Left ventricle myocardium inferior (tissue), 1 donor: Measurements from ENCODE around the gene GNG8. TPM values are rescaled to one million over a fixed set of nuclear protein-coding genes. Genes with fewer than 3 reads are reported as not detected.
A peak's percentile ranks its signal among the peaks of the same experiment; 100 is the strongest.

Experiments
- DNase-seq: peaks from one replicate; pipeline ENCODE4 v3.0.0-alpha.2; 2020
- H3K27ac ChIP-seq: fragments of 200-600 bp; replicated peaks from 2 replicates; pipeline ENCODE4 v1.8.0; 2021
- H3K27me3 ChIP-seq: fragments of 200-600 bp; 2 replicates; pipeline ENCODE4 v1.8.0; 2021; ENCODE audit warnings: low read depth
- H3K36me3 ChIP-seq: fragments of 200-600 bp; 2 replicates; pipeline ENCODE4 v1.8.0; 2021
- H3K4me1 ChIP-seq: fragments of 200-600 bp; 2 replicates; pipeline ENCODE4 v1.8.0; 2021
- H3K4me3 ChIP-seq: fragments of 200-600 bp; 2 replicates; pipeline ENCODE4 v1.8.0; 2021; ENCODE audit warnings: mild to moderate bottlenecking, moderate library complexity
- H3K9me3 ChIP-seq: fragments of 200-600 bp; replicated peaks from 2 replicates; pipeline ENCODE4 v1.8.0; 2021
- intact Hi-C: fragments of 100-400 bp; cut with micrococcal nuclease; formaldehyde crosslinking; loops from one replicate; pipeline ENCODE4 v1.11.0; 2022
- total RNA-seq: library from RNA; stranded (reverse); fragmentation: NEBNext Ultra II Directional; extraction: Animal tissue kit (Norgen Biotek cat#: 25700); gene quantifications from one replicate; pipeline ENCODE4 v1.2.1, GENCODE V29; 2021
- TF ChIP-seq, protein P1 (sequence below): fragments of 200-600 bp; IDR thresholded peaks from 2 replicates; pipeline ENCODE4 v1.8.0; 2021; ENCODE audit warnings: antibody characterized with exemption, mild to moderate bottlenecking, borderline replicate concordance
- donor health status: DM: no; HTN: yes; CAD: no; lungs with severe emphysema.

GNG8 gene
- total RNA-seq, 1 donor from 2014 or later = not detected

GRCh38 chr19:46599716-46600373 is 36.2 kb downstream of the GNG8 start:
- TF ChIP-seq, protein P1, sequence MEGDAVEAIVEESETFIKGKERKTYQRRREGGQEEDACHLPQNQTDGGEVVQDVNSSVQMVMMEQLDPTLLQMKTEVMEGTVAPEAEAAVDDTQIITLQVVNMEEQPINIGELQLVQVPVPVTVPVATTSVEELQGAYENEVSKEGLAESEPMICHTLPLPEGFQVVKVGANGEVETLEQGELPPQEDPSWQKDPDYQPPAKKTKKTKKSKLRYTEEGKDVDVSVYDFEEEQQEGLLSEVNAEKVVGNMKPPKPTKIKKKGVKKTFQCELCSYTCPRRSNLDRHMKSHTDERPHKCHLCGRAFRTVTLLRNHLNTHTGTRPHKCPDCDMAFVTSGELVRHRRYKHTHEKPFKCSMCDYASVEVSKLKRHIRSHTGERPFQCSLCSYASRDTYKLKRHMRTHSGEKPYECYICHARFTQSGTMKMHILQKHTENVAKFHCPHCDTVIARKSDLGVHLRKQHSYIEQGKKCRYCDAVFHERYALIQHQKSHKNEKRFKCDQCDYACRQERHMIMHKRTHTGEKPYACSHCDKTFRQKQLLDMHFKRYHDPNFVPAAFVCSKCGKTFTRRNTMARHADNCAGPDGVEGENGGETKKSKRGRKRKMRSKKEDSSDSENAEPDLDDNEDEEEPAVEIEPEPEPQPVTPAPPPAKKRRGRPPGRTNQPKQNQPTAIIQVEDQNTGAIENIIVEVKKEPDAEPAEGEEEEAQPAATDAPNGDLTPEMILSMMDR = no peak
- Histone ChIP-seq H3K27me3 (no peaks in the 10 kb centered on the region), H3K9me3 (peaks cover 20% of the 10 kb centered on the region), H3K27ac (peak overlapping the region; percentile 98), H3K4me3 (peak overlapping the region; percentile 100), H3K36me3 (no peaks in the 10 kb centered on the region), H3K4me1 (peaks cover 41% of the 10 kb centered on the region)
- intact Hi-C loops = no loop called here
- no peak for DNase-seq

DNA sequence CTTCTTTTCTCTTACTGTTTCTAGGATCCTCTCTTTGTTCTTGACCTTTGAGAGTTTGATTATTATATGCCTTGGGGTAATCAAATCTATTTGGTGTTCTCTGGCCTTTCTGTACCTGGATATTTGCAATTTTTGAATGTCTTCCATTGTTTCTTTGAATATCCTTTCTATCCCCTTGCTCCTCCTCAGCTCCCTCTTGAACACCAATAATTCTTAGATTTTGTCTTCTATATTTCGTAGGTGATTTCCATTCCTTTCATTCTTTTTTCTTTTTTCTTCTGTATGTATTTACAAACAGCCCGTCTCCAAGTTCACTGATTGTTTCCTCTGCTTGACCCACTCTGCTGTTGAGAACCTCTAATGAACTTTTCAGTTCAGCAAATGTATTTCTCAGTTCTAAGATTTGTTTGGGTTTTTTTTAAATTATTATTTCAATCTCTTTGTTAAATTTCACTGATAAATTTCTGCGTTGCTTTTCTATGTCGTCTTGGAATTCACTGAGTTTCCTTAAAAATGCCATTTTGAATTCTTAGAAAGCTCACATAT is 37.6 kb downstream of the GNG8 start:
- intact Hi-C loops = no loop called here
- H3K36me3 ChIP-seq = no peaks in the 10 kb centered on the region
- no peak overlapping the region for H3K27ac ChIP-seq
- no peaks in the 10 kb centered on the region for H3K27me3 ChIP-seq
- no peak overlapping the region for H3K4me3 ChIP-seq
- H3K9me3 ChIP-seq = peaks cover 20% of the 10 kb centered on the region
- DNase-seq = no peak
- TF ChIP-seq, protein P1 = no peak
- peaks cover 27% of the 10 kb centered on the region for H3K4me1 ChIP-seq

DNA sequence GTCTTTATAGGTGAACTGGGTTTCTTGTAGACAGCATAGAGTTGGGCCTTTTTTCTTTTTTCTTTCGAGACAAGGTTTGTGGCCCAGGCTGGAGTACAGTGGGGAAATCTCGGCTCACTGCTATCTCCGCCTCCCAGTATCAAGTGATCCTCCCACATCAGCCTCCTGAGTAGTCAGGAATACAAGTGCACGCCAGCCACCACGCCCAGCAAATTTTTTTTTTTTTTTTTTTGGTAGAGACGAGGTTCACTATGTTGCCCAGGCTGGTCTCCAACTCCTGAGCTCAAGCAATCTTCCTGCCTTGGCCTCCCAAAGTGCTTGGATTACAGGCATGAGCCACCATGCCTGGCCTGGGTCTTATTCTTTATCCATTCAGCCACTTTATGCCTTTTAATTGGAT is 40.0 kb downstream of the GNG8 start:
- no peaks in the 10 kb centered on the region for H3K36me3 ChIP-seq
- no peak for DNase-seq
- no peak overlapping the region for H3K4me3 ChIP-seq
- H3K4me1 ChIP-seq = peaks cover 4% of the 10 kb centered on the region
- intact Hi-C loops = no loop called here
- no peaks in the 10 kb centered on the region for H3K27me3 ChIP-seq
- H3K27ac ChIP-seq = no peak overlapping the region
- TF ChIP-seq, protein P1 = no peak
- peaks cover 20% of the 10 kb centered on the region for H3K9me3 ChIP-seq

DNA sequence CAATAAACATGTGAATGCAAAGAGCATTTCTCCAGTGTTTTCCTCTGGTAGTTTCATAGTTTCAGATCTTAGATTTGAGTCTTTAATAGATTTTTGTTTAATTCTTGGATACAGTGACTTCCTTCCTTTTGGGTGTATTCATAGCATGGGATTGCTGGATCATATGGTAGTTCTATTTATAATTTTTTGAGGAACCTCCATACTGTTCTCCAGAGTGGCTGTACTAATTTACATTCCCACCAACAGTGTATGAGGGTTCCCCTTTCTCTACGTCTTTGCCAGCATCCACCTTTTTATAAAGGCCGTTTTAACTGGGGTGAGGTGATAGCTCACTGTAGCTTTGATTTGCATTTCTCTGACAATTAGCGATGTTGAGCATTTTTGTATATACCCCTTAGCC is 44.1 kb downstream of the GNG8 start:
- intact Hi-C loops = no loop called here
- Histone ChIP-seq H3K27me3 (no peaks in the 10 kb centered on the region), H3K9me3 (no peaks in the 10 kb centered on the region), H3K27ac (no peak overlapping the region), H3K36me3 (no peaks in the 10 kb centered on the region), H3K4me1 (no peaks in the 10 kb centered on the region), H3K4me3 (no peak overlapping the region)
- TF ChIP-seq, protein P1 = no peak
- DNase-seq = no peak

GRCh38 chr19:46591254-46591653 is 44.7 kb downstream of the GNG8 start:
- Histone ChIP-seq H3K27me3 (no peaks in the 10 kb centered on the region), H3K9me3 (no peaks in the 10 kb centered on the region), H3K27ac (no peak overlapping the region), H3K4me1 (no peaks in the 10 kb centered on the region), H3K4me3 (no peak overlapping the region), H3K36me3 (no peaks in the 10 kb centered on the region)
- TF ChIP-seq, protein P1 = no peak
- intact Hi-C loops = no loop called here
- no peak for DNase-seq
